ENCODE data around the gene TREML2.

GRCh38 chr6:41176189-41176588 is 24.8 kb downstream of the TREML2 start:
- TF ChIP-seq CTCF (IDR thresholded peaks at IDR 0.05; ENCODE audit: low read depth, low read length) (no peak), EZH2phosphoT487 (IDR thresholded peaks at IDR 0.05; ENCODE audit: low read depth) (no peak)
